ENCODE data around the gene ZNF837. TPM values are rescaled to one million over a fixed set of nuclear protein-coding genes. Genes with fewer than 3 reads are reported as not detected.

Gene ZNF837
- total RNA-seq, 2 experiments from 2014 or later, result 1.5 to 1.6 TPM

- TF ChIP-seq CTCF (IDR thresholded peaks at IDR 0.05), result no peak
- no peak for ATAC-seq
- H3K4me1 Mint-ChIP-seq (ENCODE audit: low read depth), result no peaks in the 10 kb centered on the region
- ChIA-PET POLR2A (no interaction called here), CTCF (interaction anchor here (1.6 kb wide), 1 partner anchor 152 kb away, joined by 3 read pairs; no protein-coding TSS in a partner anchor)
- no peak for DNase-seq
- H3K27me3 Mint-ChIP-seq, result no peaks in the 10 kb centered on the region
- H3K4me3 Mint-ChIP-seq, result no peak overlapping the region
- intact Hi-C loops (cut with micrococcal nuclease), result no loop called here
- no peak overlapping the region for H3K27ac Mint-ChIP-seq
- no peaks in the 10 kb centered on the region for H3K9me3 Mint-ChIP-seq
- no peaks in the 10 kb centered on the region for H3K36me3 Mint-ChIP-seq (ENCODE audit: low read depth)
Observed at GRCh38 chr19:58368561-58369360, 12.1 kb downstream of the ZNF837 start.

GRCh38 chr19:58367698-58368454 lies 13.0 kb downstream of the ZNF837 start:
- CTCF ChIA-PET, result no interaction called here
- Mint-ChIP-seq H3K4me1 (ENCODE audit: low read depth) (no peaks in the 10 kb centered on the region), H3K4me3 (no peak overlapping the region), H3K9me3 (no peaks in the 10 kb centered on the region), H3K27ac (no peak overlapping the region), H3K36me3 (ENCODE audit: low read depth) (no peaks in the 10 kb centered on the region), H3K27me3 (no peaks in the 10 kb centered on the region)
- TF ChIP-seq CTCF (IDR thresholded peaks at IDR 0.05), result no peak
- intact Hi-C loops (cut with micrococcal nuclease), result no loop called here
- DNase-seq (no peak), ATAC-seq (no peak)
- POLR2A ChIA-PET, result no interaction called here

GRCh38 chr19:58366585-58367430 lies 14.0 kb downstream of the ZNF837 start:
- TF ChIP-seq CTCF (IDR thresholded peaks at IDR 0.05), result no peak
- no peaks in the 10 kb centered on the region for H3K9me3 Mint-ChIP-seq
- H3K27ac Mint-ChIP-seq, result no peak overlapping the region
- CTCF ChIA-PET, result no interaction called here
- no peaks in the 10 kb centered on the region for H3K36me3 Mint-ChIP-seq (ENCODE audit: low read depth)
- ATAC-seq (no peak), DNase-seq (no peak)
- H3K4me1 Mint-ChIP-seq (ENCODE audit: low read depth), result peaks cover 2% of the 10 kb centered on the region
- intact Hi-C loops (cut with micrococcal nuclease), result no loop called here
- H3K27me3 Mint-ChIP-seq, result no peaks in the 10 kb centered on the region
- H3K4me3 Mint-ChIP-seq, result no peak overlapping the region
- POLR2A ChIA-PET, result interaction anchor here (0.7 to 1.1 kb wide), 3 partner anchors 13 to 31 kb away, joined by 3 to 4 read pairs (median 3); no protein-coding TSS in a partner anchor

GRCh38 chr19:58364146-58364545 lies 16.7 kb downstream of the ZNF837 start:
- CTCF ChIA-PET, result interaction anchor here (1.0 to 2.3 kb wide), 2 partner anchors 58 to 155 kb away, joined by 3 to 13 read pairs; partner anchors contain the start of gene ZBTB45

More at GRCh38 chr19:58364146-58364545, 16.7 kb downstream of the ZNF837 start:
- DNase-seq (no peak), ATAC-seq (no peak)
- Mint-ChIP-seq H3K27me3 (no peaks in the 10 kb centered on the region), H3K4me3 (no peak overlapping the region), H3K9me3 (no peaks in the 10 kb centered on the region), H3K36me3 (ENCODE audit: low read depth) (no peaks in the 10 kb centered on the region), H3K27ac (no peak overlapping the region), H3K4me1 (ENCODE audit: low read depth) (peaks cover 11% of the 10 kb centered on the region)
- POLR2A ChIA-PET, result interaction anchor here (1.1 to 3.9 kb wide), 4 partner anchors 10 to 32 kb away, joined by 4 to 30 read pairs (median 10); no protein-coding TSS in a partner anchor
- TF ChIP-seq CTCF (IDR thresholded peaks at IDR 0.05), result no peak
- intact Hi-C loops (cut with micrococcal nuclease), result no loop called here
